Right cardiac atrium (tissue), 5 donors: ENCODE data around the gene LAMB4. TPM values are rescaled to one million over a fixed set of nuclear protein-coding genes. Genes with fewer than 3 reads are reported as not detected.

Experiments
- ATAC-seq, 2 donors: fragments of 200-7000 bp; cut with Tn5 transposase; one replicate each; pipeline versions ENCODE4 v1.8.0 to v1.9.1; 2020; ENCODE audit warnings: moderate library complexity in 2 of 2, mild to moderate bottlenecking in 1 of 2
- DNase-seq, 3 donors: peaks; one replicate each; pipeline ENCODE4 v3.0.0-alpha.2; 2020
- H3K27ac ChIP-seq: one replicate; pipeline ENCODE4 v1.5.1; 2013; ENCODE audit warnings: mild to moderate bottlenecking, low read length, control low read depth, moderate library complexity
- H3K27me3 ChIP-seq: one replicate; pipeline ENCODE4 v1.6.1; 2013; ENCODE audit not compliant: control insufficient read depth, insufficient read depth
- H3K4me1 ChIP-seq: one replicate; pipeline ENCODE4 v1.6.1; 2013; ENCODE audit warnings: low read length; ENCODE audit not compliant: control insufficient read depth, insufficient read depth
- H3K4me3 ChIP-seq: one replicate; pipeline ENCODE4 v1.5.1; 2013; ENCODE audit warnings: low read length, control low read depth
- H3K9me3 ChIP-seq: one replicate; pipeline ENCODE4 v1.6.1; 2013; ENCODE audit warnings: low read length; ENCODE audit not compliant: control insufficient read depth
- WGBS: extraction: QIAGEN DNeasy Blood & Tissue Kit; methylation state at CpG from one replicate; pipeline ENCODE4 v1.1.7; 2013; 5-methylcytosine and 5-hydroxymethylcytosine counted together
- intact Hi-C, 4 donors: fragments of 100-400 bp; cut with DNase I; formaldehyde crosslinking; loops; one replicate each; pipeline versions ENCODE4 v1.11.0 to v1.14.0; 2022 to 2023
- polyA plus RNA-seq: library from polyadenylated mRNA; stranded (reverse); fragments of 200-250 nt; gene quantifications from one replicate; pipeline ENCODE4 v1.2.3, GENCODE V29; 2013
- total RNA-seq, 4 donors: library from RNA; stranded (reverse); fragmentation: NEBNext Ultra II Directional; extraction: Animal tissue kit (Norgen Biotek cat#: 25700); gene quantifications; one replicate each; pipeline ENCODE4 v1.2.1, GENCODE V29; 2021
- donor health status: healthy with polysubstance abuse.
- donor health status: DM: no; HTN: yes; CAD: no.
- donor health status: DM: no; HTN: no; CAD: no.
- donor health status: DM: no; HTN: yes; CAD: no; lungs with severe emphysema.
- donor health status: DM: yes; HTN: yes; CAD: no.

Gene LAMB4
- total and polyA plus RNA-seq, 5 donors: 0.17 to 0.20 TPM; not detected in 3

- intact Hi-C loops: no loop called here
These were observed 136.3 kb downstream of the LAMB4 start for GRCh38 chr7:107993891-107994291.

GRCh38 chr7:107989618-107990373, 140.4 kb downstream of the LAMB4 start:
- peak; percentile 66 to 79 (median 75) for DNase-seq
- intact Hi-C loops: no loop called here
- no peaks in the 10 kb centered on the region for H3K4me1 ChIP-seq
- ATAC-seq: peak; percentile 84 to 87
- 63% methylated on average over 9 of the region's 9 CpGs for WGBS
- no peak overlapping the region for H3K4me3 ChIP-seq
- no peaks in the 10 kb centered on the region for H3K9me3 ChIP-seq
- peak overlapping the region; percentile 47 for H3K27ac ChIP-seq
- H3K27me3 ChIP-seq: no peaks in the 10 kb centered on the region

More at GRCh38 chr7:107993891-107994291, 136.3 kb downstream of the LAMB4 start:
- no peak overlapping the region for H3K4me3 ChIP-seq
- peaks cover 3% of the 10 kb centered on the region for H3K4me1 ChIP-seq
- no peaks in the 10 kb centered on the region for H3K27me3 ChIP-seq
- peak in 1 of 3 donors; percentile 63 for DNase-seq
- no peaks in the 10 kb centered on the region for H3K9me3 ChIP-seq
- ATAC-seq: peak; percentile 26 to 62
- H3K27ac ChIP-seq: peak overlapping the region; percentile 80
- WGBS: 58% methylated on average over 1 of the region's 1 CpG

DNA sequence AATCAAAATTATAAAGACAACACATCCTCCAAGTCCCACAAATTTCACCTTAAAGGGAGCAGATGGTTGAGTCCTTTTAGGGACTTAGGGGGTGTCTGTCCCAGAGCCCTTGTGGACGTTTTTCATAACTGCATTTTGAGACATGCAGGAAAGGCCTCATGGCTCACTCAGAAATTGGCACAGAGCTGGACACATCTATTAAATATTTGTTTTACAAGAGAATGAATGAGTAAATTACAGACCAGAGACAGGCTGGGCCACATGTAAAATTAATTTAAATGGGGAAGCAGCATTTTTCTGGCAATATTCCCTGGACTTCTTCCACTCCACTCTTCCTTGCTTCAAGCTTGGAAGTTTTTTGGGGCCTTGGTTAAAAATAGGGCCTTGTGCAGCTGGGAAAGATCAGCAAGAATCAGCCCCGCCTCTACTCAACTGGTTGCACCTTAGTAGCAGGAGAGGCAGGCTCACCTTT, 147.2 kb downstream of the LAMB4 start:
- H3K9me3 ChIP-seq: no peaks in the 10 kb centered on the region
- intact Hi-C loops: no loop called here
- H3K4me1 ChIP-seq: no peaks in the 10 kb centered on the region
- DNase-seq: no peak
- no peak overlapping the region for H3K27ac ChIP-seq
- no peaks in the 10 kb centered on the region for H3K27me3 ChIP-seq
- WGBS: 38% methylated on average over 2 of the region's 2 CpGs
- peak in 1 of 2 donors; percentile 52 for ATAC-seq
- no peak overlapping the region for H3K4me3 ChIP-seq

DNA sequence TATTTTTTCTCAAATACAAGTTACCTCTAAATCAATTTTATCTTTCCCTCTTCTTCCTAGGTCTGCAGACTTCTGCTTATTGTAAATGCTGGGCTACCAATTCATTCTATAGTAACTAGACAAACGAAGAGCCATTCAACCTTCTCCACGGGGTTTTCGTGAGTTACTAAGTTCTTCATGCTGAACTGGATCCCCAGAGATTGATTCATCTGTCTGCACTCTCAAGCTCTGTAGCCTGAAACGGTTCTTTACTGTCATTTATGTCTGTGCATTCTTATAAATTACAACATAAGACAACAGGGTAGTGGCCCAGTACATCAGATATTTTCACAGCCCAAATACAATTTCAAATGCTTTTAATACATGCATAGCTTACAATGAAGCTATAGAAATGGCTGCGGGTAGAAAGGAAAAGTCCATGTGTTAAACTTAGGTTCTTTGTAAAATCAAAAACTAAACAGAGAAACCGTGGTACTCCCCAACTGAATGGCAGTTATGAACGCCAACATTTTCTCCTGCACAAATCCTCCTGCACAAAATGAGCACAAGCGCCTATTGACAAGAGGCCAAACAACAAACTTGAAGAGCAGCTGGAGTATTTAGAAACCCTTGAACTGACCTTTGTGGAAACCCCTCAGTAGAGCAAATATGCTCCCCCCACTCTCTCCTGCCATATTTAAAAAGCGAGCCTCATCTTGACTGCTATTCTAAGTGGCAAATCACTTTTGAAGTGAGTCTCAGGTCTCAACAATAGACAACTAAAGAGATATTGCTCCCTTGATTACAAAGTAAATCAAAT, 147.9 kb downstream of the LAMB4 start:
- H3K4me1 ChIP-seq: no peaks in the 10 kb centered on the region
- intact Hi-C loops: no loop called here
- no peak overlapping the region for H3K4me3 ChIP-seq
- ATAC-seq: no peak
- no peak for DNase-seq
- H3K9me3 ChIP-seq: no peaks in the 10 kb centered on the region
- no peak overlapping the region for H3K27ac ChIP-seq
- 63% methylated on average over 9 of the region's 9 CpGs for WGBS
- no peaks in the 10 kb centered on the region for H3K27me3 ChIP-seq

DNA sequence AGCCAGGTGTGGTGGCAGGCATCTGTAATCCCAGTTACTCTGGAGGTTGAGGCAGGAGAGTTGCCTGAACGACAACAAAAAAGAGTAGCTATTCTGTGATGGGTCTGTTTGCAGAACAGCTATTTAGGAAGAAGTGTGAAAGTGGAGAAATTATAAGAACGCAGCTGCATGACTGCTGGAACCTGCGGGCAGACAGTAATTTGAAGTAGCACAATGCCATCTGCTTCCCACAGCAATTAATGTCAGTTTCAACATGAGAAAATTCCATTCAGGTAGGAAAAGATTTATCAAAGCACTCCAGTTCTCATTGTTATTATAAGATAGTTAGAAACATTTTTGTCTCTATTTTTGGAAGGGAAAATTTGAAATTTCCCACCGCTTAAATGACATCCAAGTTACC, 148.7 kb downstream of the LAMB4 start:
- intact Hi-C loops: no loop called here
- H3K4me1 ChIP-seq: peaks cover 2% of the 10 kb centered on the region
- H3K9me3 ChIP-seq: no peaks in the 10 kb centered on the region
- H3K27me3 ChIP-seq: no peaks in the 10 kb centered on the region
- ATAC-seq (no peak), DNase-seq (no peak)
- H3K27ac ChIP-seq: no peak overlapping the region
- H3K4me3 ChIP-seq: no peak overlapping the region
- WGBS: 72% methylated on average over 4 of the region's 4 CpGs

DNA sequence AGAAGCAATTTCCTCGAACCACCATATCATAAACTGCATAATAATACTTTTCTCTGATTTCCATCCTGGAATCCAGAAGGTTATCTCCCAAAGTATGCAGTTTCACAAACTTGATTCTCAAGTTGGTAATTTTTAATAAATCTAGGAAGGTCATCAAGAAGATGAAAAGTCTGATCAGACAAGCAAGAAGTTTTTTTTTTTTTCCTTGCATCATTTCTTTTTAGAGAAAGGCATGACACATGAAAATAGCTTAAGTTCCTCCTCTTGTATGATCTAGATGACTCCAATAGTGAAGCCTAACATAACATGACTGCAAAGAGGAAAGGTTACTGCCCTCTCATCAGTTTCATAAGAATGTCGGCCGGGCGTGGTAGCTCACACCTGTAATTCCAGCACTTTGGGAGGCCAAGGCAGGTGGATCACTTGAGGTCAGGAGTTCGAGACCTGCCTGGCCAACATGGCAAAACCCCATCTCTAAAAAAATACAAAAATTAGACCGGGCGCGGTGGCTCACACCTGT, 149.4 kb downstream of the LAMB4 start:
- Histone ChIP-seq H3K27me3 (no peaks in the 10 kb centered on the region), H3K9me3 (no peaks in the 10 kb centered on the region), H3K4me3 (no peak overlapping the region), H3K27ac (no peak overlapping the region), H3K4me1 (peaks cover 2% of the 10 kb centered on the region)
- ATAC-seq (no peak), DNase-seq (no peak)
- WGBS: 96% methylated on average over 8 of the region's 8 CpGs
- intact Hi-C loops: no loop called here

GRCh38 chr7:107980171-107980570, 150.0 kb downstream of the LAMB4 start:
- Histone ChIP-seq H3K27ac (no peak overlapping the region), H3K4me1 (peaks cover 2% of the 10 kb centered on the region), H3K27me3 (no peaks in the 10 kb centered on the region), H3K9me3 (no peaks in the 10 kb centered on the region), H3K4me3 (no peak overlapping the region)
- WGBS: 94% methylated on average over 3 of the region's 3 CpGs
- no peak for ATAC-seq
- intact Hi-C loops: no loop called here
- DNase-seq: no peak

DNA sequence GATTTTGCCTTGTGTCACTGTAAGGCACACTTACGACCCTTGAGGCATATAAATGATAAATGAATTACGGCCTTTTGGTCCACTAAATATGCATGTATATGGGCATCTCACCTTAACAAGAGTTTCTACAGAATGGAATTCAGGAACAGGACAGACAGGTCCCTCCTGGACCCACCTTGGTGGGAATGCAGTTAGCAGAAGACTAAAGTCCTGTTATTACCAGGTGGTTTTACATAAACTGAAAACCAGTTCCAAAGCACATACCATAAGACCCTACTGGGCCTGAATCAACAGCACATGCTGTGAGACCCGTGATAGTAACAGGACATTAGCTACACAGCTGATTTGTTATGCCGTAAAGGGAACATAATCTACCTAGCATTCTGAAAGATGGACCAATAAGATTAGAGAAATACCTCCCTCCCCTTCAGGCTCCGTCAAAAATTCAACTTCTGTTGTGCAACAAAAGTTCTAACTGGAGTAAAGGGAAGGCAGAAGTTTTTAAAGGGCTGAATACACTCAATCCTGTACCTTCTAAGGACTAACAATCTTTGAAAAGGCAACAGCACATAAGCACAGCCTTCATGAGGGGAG, 151.2 kb downstream of the LAMB4 start:
- DNase-seq (no peak), ATAC-seq (no peak)
- no peaks in the 10 kb centered on the region for H3K27me3 ChIP-seq
- H3K27ac ChIP-seq: no peak overlapping the region
- H3K4me3 ChIP-seq: no peak overlapping the region
- intact Hi-C loops: no loop called here
- H3K9me3 ChIP-seq: no peaks in the 10 kb centered on the region
- WGBS: 91% methylated on average over 5 of the region's 5 CpGs
- peaks cover 4% of the 10 kb centered on the region for H3K4me1 ChIP-seq

DNA sequence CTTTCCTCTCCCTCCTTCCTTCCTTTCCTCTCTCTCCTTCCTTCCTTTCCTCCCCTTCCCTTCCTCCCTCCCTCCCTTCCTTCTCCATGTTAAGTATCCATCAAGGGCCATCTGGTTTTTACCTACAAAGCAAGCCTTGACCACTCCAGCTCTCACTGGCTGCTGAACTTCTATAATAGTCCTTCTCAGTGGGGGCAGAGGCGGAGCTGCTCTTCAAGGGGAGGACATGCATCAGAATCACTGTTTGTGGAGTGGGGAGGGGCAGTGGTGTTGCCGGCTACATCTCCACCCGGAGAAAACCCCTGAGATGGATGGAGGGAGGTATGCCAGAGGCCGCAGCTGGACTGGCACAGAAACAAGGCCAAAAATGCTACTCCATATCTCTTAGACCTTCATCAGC, 153.1 kb downstream of the LAMB4 start:
- Histone ChIP-seq H3K4me3 (no peak overlapping the region), H3K9me3 (no peaks in the 10 kb centered on the region), H3K4me1 (peaks cover 8% of the 10 kb centered on the region), H3K27ac (no peak overlapping the region), H3K27me3 (no peaks in the 10 kb centered on the region)
- ATAC-seq (no peak), DNase-seq (no peak)
- intact Hi-C loops: no loop called here
- WGBS: 85% methylated on average over 4 of the region's 4 CpGs

DNA sequence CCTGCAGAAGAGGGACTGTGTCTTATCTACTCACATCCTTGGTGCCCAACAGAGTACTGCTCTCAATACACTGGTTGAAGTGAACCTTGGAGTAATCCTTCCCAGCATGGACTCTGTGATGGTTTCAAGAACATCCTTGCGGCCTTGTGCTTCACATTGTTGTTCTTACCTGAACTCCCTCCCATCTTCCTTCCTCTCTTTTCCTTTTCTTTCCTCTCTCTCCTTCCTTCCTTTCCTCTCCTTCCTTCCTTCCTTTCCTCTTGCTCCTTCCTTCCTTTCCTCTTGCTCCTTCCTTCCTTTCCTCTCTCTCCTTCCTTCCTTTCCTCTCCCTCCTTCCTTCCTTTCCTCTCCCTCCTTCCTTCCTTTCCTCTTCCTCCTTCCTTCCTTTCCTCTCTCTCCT, 153.5 kb downstream of the LAMB4 start:
- H3K9me3 ChIP-seq: no peaks in the 10 kb centered on the region
- no peak overlapping the region for H3K4me3 ChIP-seq
- 93% methylated on average over 1 of the region's 1 CpG for WGBS
- no peak for ATAC-seq
- intact Hi-C loops: no loop called here
- no peak overlapping the region for H3K27ac ChIP-seq
- no peaks in the 10 kb centered on the region for H3K27me3 ChIP-seq
- H3K4me1 ChIP-seq: peaks cover 8% of the 10 kb centered on the region
- no peak for DNase-seq
